Testis (tissue), 3 donors: ENCODE results near the gene DDX52. TPM values are rescaled to one million over a fixed set of nuclear protein-coding genes. Genes with fewer than 3 reads are reported as not detected.

Source experiments
- DNase-seq: peaks from one replicate; pipeline ENCODE4 v3.0.0-alpha.2; 2019
- H3K27ac ChIP-seq, 2 donors: fragments of 200-600 bp; sonication (generic); one replicate each; pipeline ENCODE4 v1.5.1; 2019
- H3K27me3 ChIP-seq: fragments of 200-600 bp; sonication (generic); one replicate; pipeline ENCODE4 v1.5.1; 2019
- H3K36me3 ChIP-seq: fragments of 200-600 bp; sonication (generic); one replicate; pipeline ENCODE4 v1.5.1; 2017; ENCODE audit warnings: low read depth; ENCODE audit errors: missing control alignments
- H3K4me1 ChIP-seq: fragments of 200-600 bp; sonication (generic); one replicate; pipeline ENCODE4 v1.5.1; 2019
- H3K4me3 ChIP-seq, 2 donors: fragments of 200-600 bp; sonication (generic); one replicate each; pipeline ENCODE4 v1.5.1; 2017 to 2019
- H3K9me3 ChIP-seq: fragments of 200-600 bp; sonication (generic); one replicate; pipeline ENCODE4 v1.5.1; 2017
- CTCF ChIP-seq, 3 experiments: fragments of 450-650 bp in 2 of 3; fragments of 200-600 bp in 1 of 3; sonication (generic) in 1 of 3; IDR thresholded peaks; one replicate each; pipeline ENCODE4 v1.5.1; 2016 to 2019; ENCODE audit warnings: antibody characterized with exemption in 3 of 3, mild to moderate bottlenecking in 2 of 3, moderate library complexity in 1 of 3
- POLR2A ChIP-seq: fragments of 450-650 bp; IDR thresholded peaks from one replicate; pipeline ENCODE4 v1.6.1; 2017; ENCODE audit warnings: antibody characterized with exemption, mild to moderate bottlenecking, moderate library complexity
- WGBS, 2 donors: methylation state at CpG; one replicate each; pipeline ENCODE4 v1.1.5; 2018; 5-methylcytosine and 5-hydroxymethylcytosine counted together
- intact Hi-C: fragments of 100-400 bp; cut with DNase I; formaldehyde crosslinking; loops from one replicate; pipeline ENCODE4 v1.15.1; 2023; ENCODE audit warnings: low total_unique reads
- polyA plus RNA-seq: library from polyadenylated mRNA; stranded (reverse); fragments of 350-450 nt; fragmentation: Illumina TruSeq; extraction: RNeasy Lipid Tissue Mini Kit (QIAGEN cat#74804); gene quantifications from one replicate; pipeline ENCODE4 v1.2.3, GENCODE V29; 2014; ENCODE audit warnings: low read depth, low replicate concordance; ENCODE audit not compliant: insufficient read depth
- total RNA-seq, 2 donors: library from RNA; depleted of rRNA; stranded (reverse); fragments of >200 nt; gene quantifications; one replicate each; pipeline ENCODE4 v1.2.3, GENCODE V29; 2016

The DDX52 gene
- total and polyA plus RNA-seq, 3 donors from 2014 or later, result 14.0 to 31.7 (median 25.5) TPM

GRCh38 chr17:37648555-37648954, 5.3 kb upstream of the DDX52 start:
- H3K36me3 ChIP-seq, result no peaks in the 10 kb centered on the region
- H3K27me3 ChIP-seq, result no peaks in the 10 kb centered on the region
- H3K4me1 ChIP-seq, result no peaks in the 10 kb centered on the region
- no peak overlapping the region for H3K27ac ChIP-seq
- no peak for DNase-seq
- intact Hi-C loops, result no loop called here
- H3K4me3 ChIP-seq, result no peak overlapping the region
- no peaks in the 10 kb centered on the region for H3K9me3 ChIP-seq
- 72 to 74% methylated on average over 2 of the region's 2 CpGs for WGBS, 2 donors
- no peak for TF ChIP-seq CTCF (IDR thresholded peaks at IDR 0.05)
- TF ChIP-seq POLR2A, result no peak

GRCh38 chr17:37647856-37648255, 4.6 kb upstream of the DDX52 start:
- no peak for DNase-seq
- no peaks in the 10 kb centered on the region for H3K27me3 ChIP-seq
- intact Hi-C loops, result no loop called here
- TF ChIP-seq CTCF (IDR thresholded peaks at IDR 0.05) (no peak), POLR2A (no peak)
- H3K27ac ChIP-seq, result no peak overlapping the region
- no peaks in the 10 kb centered on the region for H3K36me3 ChIP-seq
- H3K9me3 ChIP-seq, result no peaks in the 10 kb centered on the region
- WGBS, 2 donors, result 86 to 87% methylated on average over 1 of the region's 1 CpG
- no peak overlapping the region for H3K4me3 ChIP-seq
- no peaks in the 10 kb centered on the region for H3K4me1 ChIP-seq

- no peak for TF ChIP-seq CTCF (IDR thresholded peaks at IDR 0.05)
- TF ChIP-seq POLR2A, result no peak
- peak overlapping the region; percentile 84 to 86 for H3K27ac ChIP-seq
- H3K9me3 ChIP-seq, result no peaks in the 10 kb centered on the region
- no peaks in the 10 kb centered on the region for H3K36me3 ChIP-seq
- no peak for DNase-seq
- 1 to 2% methylated on average over 3 of the region's 3 CpGs for WGBS, 2 donors
- H3K4me1 ChIP-seq, result peaks cover 8% of the 10 kb centered on the region
- H3K27me3 ChIP-seq, result no peaks in the 10 kb centered on the region
- intact Hi-C loops, result no loop called here
- H3K4me3 ChIP-seq, result peak overlapping the region; percentile 71 to 74
Measured at GRCh38 chr17:37643869-37644268, 623 bp upstream of the DDX52 start.

GRCh38 chr17:37642681-37643080, 565 bp downstream of the DDX52 start:
- DNase-seq, result no peak
- peaks cover 8% of the 10 kb centered on the region for H3K4me1 ChIP-seq
- no peaks in the 10 kb centered on the region for H3K9me3 ChIP-seq
- H3K27ac ChIP-seq, result peak overlapping the region; percentile 84 to 86
- 0 to 2% methylated on average over 7 of the region's 7 CpGs for WGBS, 2 donors
- TF ChIP-seq POLR2A, result no peak
- no peak for TF ChIP-seq CTCF (IDR thresholded peaks at IDR 0.05)
- intact Hi-C loops, result no loop called here
- H3K36me3 ChIP-seq, result no peaks in the 10 kb centered on the region
- no peaks in the 10 kb centered on the region for H3K27me3 ChIP-seq
- peak overlapping the region; percentile 71 to 74 for H3K4me3 ChIP-seq

GRCh38 chr17:37640015-37640414, 3.2 kb downstream of the DDX52 start:
- Histone ChIP-seq H3K4me3 (no peak overlapping the region), H3K27me3 (no peaks in the 10 kb centered on the region), H3K27ac (no peak overlapping the region), H3K4me1 (peaks cover 8% of the 10 kb centered on the region), H3K36me3 (no peaks in the 10 kb centered on the region), H3K9me3 (no peaks in the 10 kb centered on the region)
- DNase-seq, result no peak
- intact Hi-C loops, result no loop called here
- no peak for TF ChIP-seq CTCF (IDR thresholded peaks at IDR 0.05)
- TF ChIP-seq POLR2A, result no peak
